NCI-H2081 (cell line): ENCODE results near the gene LRRC66.

ENCODE experiments used
- DNase-seq, 2 experiments: peaks; one replicate each; lab custom pipeline; 2025; lab: John Stamatoyannopoulos, UW

Gene LRRC66

DNA sequence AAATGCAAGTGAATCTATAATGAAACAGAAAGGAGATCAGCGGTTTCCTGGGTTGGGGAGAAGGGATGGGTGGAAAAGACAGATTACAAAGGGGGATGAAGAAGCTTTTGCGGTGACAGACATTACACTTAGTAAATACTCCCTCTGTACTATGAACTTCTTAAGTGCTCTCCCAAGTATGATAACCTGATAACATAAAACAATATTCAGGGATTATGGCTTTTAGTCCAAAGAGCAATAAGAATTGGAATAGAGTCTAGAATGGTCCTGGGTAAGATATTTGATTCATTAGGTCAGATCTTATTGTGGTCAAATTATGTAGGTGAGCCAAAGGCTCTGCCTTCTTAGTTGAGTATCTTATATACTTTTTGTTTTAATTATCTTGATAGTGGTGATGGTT is 9.2 kb downstream of the LRRC66 start:
- DNase-seq, result no peak

DNA sequence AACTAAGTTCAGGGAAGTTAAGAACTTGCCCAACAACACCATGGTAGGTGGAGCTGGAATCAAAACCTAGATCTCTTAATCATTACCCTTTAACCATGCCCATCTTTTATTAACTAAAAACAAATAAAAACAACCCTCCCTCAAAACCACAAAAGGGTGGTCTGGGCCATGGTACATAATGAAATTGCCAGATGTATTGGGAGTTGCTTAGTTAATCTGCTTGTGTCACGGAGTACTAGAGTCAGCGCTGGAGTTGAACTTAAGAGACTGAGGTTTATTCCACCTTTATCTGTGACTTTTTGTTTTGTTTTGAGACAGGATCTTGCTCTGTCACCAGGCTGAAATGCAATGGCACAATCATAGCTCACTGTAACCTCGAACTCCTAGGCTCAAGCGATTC is 13.3 kb downstream of the LRRC66 start:
- DNase-seq, result no peak

DNA sequence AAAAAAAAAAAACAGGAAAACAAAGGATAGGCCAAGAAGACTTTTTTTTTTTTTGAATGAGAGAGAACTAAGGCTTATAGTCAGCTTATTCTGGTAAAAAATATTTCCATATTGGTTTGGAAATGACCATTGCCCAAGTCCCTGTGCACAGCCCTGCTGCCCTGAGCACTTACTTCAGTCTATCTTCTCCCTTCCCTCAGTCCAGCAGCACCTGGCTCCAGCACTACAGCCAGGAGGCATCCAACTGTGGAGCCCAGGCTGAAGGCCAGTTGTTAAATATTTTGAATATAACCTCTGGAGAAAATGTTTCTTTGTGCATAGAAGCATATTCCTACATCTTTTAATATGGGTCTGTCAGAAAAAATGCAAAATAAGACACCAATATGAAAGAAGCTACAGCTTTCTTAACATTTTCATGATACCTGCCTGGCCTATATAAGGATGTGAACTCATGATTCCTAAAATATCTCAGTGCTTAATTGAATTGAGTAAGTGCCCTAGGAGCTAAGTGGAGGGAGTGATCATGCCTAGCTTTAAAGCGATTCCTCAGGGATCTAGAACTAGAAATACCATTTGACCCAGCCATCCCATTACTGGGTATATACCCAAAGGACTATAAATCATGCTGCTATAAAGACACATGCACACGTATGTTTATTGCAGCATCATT is 14.4 kb downstream of the LRRC66 start:
- no peak for DNase-seq

DNA sequence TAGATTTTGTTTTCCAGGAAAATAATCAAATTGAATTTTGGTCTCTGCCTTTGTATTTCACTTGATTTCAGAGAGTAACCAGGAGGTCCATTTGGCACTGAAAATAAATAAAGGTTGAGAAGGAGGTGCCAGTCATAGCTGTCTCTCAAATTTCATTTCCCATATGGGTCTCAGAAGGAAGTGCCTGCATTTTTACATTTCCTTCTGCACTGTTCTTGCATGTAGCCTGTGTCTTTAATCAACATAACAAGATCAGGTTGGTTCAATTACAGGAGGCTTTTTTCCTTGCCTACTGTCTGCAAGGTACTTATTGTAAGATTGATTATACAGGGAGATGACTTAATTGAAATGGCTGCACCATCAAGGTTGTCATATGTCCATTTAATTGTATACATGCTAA is 15.7 kb downstream of the LRRC66 start:
- DNase-seq, result no peak

DNA sequence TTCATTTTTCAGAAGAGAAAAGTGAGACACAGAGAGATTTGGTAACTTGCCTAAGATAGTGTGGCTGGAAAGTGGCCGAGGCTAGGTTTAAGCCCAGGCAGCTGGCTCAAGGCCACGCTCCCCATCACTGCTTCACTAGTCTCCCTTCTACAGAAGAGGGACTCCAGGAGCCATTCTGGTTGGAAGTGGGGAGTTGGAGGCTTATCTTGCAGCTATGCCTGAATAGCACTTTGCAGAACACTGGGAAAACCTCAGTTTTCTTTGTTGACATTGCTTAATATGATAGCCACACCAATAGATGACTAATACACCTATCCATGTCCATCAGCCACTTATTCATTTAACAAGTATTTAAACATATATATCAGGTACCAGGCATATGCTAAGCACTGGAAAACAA is 18.5 kb downstream of the LRRC66 start:
- DNase-seq, result no peak

DNA sequence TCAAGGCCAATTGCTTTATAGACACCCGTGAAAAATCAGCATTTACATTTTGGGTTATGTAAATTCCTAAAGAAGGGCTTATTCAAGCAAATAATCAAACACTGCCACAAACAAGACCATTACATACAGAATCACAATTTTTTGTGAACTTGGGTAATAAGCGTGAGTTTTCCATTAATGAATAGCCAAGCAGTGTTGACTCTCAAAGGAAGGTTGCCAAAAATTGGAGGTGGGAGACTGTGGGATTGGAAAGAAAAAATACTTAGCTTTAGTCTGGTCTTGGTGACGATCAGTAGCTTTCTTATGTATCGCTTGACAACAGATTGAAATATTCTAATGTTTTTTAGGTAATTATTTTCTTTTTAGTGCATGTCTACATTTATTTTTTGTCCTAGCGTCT is 20.9 kb downstream of the LRRC66 start:
- DNase-seq, result no peak

DNA sequence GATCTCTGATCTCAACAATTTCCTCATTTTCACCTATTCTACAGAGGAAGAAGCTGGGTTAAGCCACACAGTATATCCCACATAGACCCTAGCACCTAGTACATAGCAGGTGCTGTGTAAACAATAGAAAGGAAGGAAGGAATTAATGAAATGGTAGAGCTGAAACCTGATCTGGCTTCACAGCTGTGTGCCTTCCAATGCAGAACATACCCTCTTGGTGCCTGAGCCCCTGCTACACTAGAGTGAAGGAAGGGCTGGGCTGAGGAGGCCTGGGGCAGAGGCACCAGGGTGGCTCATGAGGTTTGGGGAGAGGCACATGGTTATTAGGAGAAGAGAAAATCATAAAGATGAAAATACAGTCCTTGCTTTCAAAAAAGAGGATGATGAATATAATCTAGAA is 21.3 kb downstream of the LRRC66 start:
- no peak for DNase-seq

DNA sequence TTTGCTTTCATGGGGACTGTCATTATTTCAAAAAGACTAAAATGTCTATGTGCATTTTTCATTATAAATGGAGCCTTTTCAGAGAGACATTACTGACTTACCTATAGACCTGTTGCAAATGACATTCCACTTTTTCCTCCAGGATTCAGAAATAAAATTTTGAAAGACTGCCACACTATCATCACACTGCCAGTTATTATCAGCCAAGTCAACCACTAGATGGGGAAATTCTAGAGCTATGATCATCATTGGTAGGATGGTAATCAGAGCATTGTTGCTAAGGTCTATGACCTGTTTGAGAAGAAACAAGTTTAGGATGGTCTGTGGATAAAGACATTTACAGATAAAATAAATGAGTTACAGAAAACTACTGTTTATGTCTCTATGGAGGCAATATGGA is 22.5 kb downstream of the LRRC66 start:
- no peak for DNase-seq

DNA sequence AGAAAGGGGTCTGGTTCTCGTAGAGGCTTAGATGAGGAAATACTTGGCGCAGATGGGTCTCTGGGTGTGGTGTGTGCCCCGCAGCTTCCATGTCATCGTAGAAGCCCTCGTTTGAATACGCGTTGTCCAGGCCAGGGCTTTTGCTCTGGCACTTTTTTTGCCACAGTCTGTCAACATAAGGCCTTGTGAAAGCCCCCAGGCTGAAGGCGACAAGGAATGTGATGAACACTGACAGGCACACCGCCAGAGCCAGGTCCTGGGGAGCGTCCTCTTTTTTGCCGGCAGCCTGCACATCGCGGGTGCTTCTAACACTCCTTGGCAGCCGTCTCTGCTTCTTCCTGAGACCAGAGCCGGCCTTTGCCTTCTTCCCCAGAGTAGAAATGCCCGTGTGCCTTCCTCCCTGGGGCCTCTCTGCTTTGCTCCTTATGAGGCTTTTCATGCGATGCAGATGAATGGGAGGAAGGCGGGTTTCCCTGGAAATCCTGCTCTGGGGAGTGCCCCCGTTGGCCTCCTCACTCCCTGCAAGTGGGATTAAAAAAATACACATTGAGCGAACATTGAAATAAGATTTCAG is 24.4 kb downstream of the LRRC66 start:
- DNase-seq, result no peak

DNA sequence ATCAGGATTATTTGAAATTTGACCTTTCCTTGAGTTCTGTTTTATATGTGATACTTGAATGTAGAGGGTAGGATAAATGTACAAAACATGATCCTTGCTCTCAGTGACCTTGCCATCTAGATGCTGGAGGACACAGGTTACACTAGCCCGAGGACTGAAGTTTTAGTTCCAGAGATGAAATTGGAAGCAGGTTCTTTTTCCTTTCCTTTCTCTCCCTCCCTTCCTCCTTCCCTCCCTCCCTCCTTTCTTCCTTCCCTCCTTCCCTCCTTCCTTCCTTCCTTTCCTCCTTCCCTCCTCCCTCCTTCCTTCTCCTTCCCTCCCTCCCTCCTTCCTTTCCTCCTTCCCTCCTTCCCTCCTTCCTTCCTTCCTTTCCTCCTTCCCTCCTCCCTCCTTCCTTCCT is 54.3 kb downstream of the LRRC66 start:
- DNase-seq, result no peak

DNA sequence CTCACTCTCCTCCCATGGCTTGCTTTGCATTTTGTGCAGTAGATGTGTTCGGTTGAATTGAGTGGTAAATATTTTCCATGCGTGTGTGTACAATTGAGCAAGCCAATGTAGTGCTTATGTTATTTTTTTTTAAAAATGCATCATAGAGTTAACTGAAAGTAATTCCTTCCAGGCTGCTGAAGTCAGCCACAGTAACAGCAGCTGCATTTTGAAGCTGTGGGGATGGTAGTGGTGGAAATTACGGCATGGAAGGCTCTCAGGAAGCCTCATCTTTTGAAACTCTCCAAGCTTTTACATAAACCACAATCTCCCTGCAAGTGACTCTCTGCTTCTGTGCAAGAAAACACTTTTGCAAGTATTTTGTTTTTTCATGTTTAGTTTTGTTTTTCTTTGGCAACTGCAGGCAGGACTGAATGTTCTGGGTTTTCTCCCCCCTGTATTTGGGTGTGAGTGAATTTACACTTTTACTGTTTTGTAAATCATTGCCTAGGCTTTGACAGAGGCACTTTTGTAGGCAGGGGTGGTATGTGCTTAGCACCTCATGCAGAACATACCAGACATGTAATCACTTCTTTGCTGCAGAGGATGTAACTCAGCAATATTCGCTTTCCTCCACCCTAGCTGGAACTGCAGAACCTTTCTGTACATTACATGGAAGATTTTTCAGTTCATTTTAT is 56.2 kb downstream of the LRRC66 start:
- DNase-seq, result no peak

DNA sequence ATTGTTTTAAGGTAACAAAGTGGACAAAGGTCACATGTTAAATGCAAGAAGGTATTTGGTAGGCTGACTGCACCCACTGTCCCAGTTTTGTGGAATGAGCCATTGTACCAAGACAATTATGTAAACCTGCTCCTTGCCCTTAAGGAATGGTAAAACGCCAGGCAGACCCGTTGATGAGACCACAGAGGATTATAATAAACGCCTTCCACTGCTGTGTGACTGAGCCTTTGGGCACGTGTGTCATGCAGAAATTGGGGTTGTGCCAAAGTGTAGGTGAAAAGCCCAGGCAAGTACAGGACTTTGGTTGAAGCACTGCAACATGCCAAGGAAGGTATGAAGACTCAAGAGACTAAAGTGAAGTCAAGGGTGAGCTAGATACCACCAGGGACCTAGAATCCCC is 59.7 kb downstream of the LRRC66 start:
- no peak for DNase-seq

DNA sequence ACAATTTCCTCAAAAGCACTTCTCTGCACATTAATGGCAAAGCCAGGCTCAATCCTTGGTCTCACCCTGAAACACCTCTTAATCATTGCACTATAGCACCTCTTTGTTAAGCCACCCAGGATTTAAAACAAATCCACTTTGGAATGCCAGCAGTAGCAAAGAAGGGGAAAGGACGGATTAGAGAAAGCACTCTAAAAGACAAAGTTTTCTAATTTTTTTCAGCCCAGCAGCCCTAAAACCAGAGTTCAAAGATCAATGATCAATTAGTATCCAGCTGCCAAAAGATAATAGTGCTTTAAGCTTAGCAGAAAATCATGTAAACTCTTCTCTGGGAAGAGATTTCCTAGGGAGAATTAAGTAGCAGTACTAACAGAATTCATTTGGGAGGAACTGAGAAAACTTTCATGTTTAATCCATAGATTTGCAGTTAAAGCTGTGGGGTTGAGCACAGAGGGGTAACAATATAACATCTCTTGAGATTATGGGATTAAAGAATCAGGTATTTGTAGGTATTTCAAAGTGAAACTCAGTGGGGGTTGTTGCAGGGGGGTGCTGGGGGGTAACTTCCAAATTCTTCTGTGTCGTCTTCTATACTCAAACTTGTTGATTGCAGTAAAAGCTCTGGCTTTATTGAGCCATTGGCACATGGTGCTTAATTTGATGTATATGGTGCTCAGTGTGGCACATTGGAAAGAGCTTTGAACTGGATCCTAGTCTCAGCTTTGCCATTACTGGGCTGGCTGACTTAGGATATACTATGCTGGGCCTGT is 61.8 kb downstream of the LRRC66 start:
- DNase-seq, result no peak
